Measurements from ENCODE around the gene ATP8B3. TPM values are rescaled to one million over a fixed set of nuclear protein-coding genes. Genes with fewer than 3 reads are reported as not detected.

The ATP8B3 gene
- total RNA-seq, 1 donor from 2014 or later = 0.96 TPM

- TF ChIP-seq CTCF (IDR thresholded peaks at IDR 0.05; ENCODE audit: insufficient read depth, low read length, poor library complexity, severe bottlenecking) = no peak
- Histone ChIP-seq H3K36me3 (ENCODE audit: control insufficient read depth, insufficient read depth, low read length) (no peaks in the 10 kb centered on the region), H3K4me3 (ENCODE audit: low read depth, low read length) (no peak overlapping the region)
Measured at GRCh38 chr19:1757468-1758230, 54.4 kb downstream of the ATP8B3 start.

GRCh38 chr19:1756705-1757465, 55.2 kb downstream of the ATP8B3 start:
- H3K27me3 ChIP-seq (ENCODE audit: control insufficient read depth, insufficient read depth, low read length) = peaks cover 86% of the 10 kb centered on the region
- DNase-seq (ENCODE audit: low read depth) = no peak
- no peaks in the 10 kb centered on the region for H3K36me3 ChIP-seq (ENCODE audit: control insufficient read depth, insufficient read depth, low read length)
- no peak for TF ChIP-seq CTCF (IDR thresholded peaks at IDR 0.05; ENCODE audit: insufficient read depth, low read length, poor library complexity, severe bottlenecking)
- H3K4me3 ChIP-seq (ENCODE audit: low read depth, low read length) = no peak overlapping the region

More at GRCh38 chr19:1757468-1758230, 54.4 kb downstream of the ATP8B3 start:
- peaks cover 86% of the 10 kb centered on the region for H3K27me3 ChIP-seq (ENCODE audit: control insufficient read depth, insufficient read depth, low read length)
- DNase-seq (ENCODE audit: low read depth) = no peak

GRCh38 chr19:1756264-1756663, 55.8 kb downstream of the ATP8B3 start:
- no peak overlapping the region for H3K4me3 ChIP-seq (ENCODE audit: low read depth, low read length)
- no peak for TF ChIP-seq CTCF (IDR thresholded peaks at IDR 0.05; ENCODE audit: insufficient read depth, low read length, poor library complexity, severe bottlenecking)

GRCh38 chr19:1755467-1756171, 56.5 kb downstream of the ATP8B3 start:
- Histone ChIP-seq H3K27me3 (ENCODE audit: control insufficient read depth, insufficient read depth, low read length) (peaks cover 87% of the 10 kb centered on the region), H3K36me3 (ENCODE audit: control insufficient read depth, insufficient read depth, low read length) (no peaks in the 10 kb centered on the region), H3K4me3 (ENCODE audit: low read depth, low read length) (no peak overlapping the region)
- no peak for TF ChIP-seq CTCF (IDR thresholded peaks at IDR 0.05; ENCODE audit: insufficient read depth, low read length, poor library complexity, severe bottlenecking)
- DNase-seq (ENCODE audit: low read depth) = no peak

More at GRCh38 chr19:1756264-1756663, 55.8 kb downstream of the ATP8B3 start:
- DNase-seq (ENCODE audit: low read depth) = no peak
- Histone ChIP-seq H3K27me3 (ENCODE audit: control insufficient read depth, insufficient read depth, low read length) (peaks cover 86% of the 10 kb centered on the region), H3K36me3 (ENCODE audit: control insufficient read depth, insufficient read depth, low read length) (no peaks in the 10 kb centered on the region)

GRCh38 chr19:1754636-1755466, 57.2 kb downstream of the ATP8B3 start:
- no peak for TF ChIP-seq CTCF (IDR thresholded peaks at IDR 0.05; ENCODE audit: insufficient read depth, low read length, poor library complexity, severe bottlenecking)
- H3K27me3 ChIP-seq (ENCODE audit: control insufficient read depth, insufficient read depth, low read length) = peaks cover 87% of the 10 kb centered on the region
- no peaks in the 10 kb centered on the region for H3K36me3 ChIP-seq (ENCODE audit: control insufficient read depth, insufficient read depth, low read length)
- no peak overlapping the region for H3K4me3 ChIP-seq (ENCODE audit: low read depth, low read length)
- no peak for DNase-seq (ENCODE audit: low read depth)

All from kidney epithelial cell (primary cell).